ENCODE measurements around the gene SURF4.

DNA sequence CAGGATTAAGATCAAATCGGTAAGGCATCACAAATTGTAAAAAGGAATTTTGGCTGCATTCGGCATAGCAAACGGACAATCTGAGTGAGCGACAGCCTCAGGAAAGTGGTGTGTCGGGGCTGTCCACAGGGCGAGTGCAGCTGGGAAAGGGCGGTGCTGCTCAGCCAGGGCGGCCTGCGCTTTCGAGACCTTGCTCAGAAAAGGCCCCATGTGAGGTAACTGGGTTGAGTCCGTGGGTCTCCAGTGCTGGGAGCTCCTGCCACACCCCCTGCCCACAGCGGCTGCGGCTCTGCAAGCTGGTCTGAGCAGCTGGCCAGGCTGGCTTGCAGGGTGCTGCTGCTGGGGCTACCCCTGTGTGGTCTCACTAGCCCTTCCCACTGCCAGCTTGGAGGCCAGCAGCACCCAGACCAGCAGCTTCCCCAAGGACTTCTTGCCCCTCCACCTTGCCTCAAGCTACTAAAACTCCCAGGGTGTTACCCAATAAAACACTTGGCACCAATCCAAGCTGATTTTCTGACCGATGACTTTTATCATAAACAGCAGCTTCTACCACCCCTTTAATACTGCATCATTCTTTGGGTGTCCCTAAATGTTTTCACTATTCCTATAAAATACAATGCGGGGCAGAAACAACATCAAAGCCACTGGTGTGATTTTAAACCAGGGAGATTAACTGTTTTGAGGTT is 13.4 kb downstream of the SURF4 start:
- no peak for TF ChIP-seq ZNF839 (CRISPR knock-in tag; IDR thresholded peaks at IDR 0.05; ENCODE audit: borderline replicate concordance)
- no peak for TF ChIP-seq ZNF790 (CRISPR knock-in tag; IDR thresholded peaks at IDR 0.05; ENCODE audit: borderline replicate concordance)
- TF ChIP-seq ZNF24 (IDR thresholded peaks at IDR 0.05) = no peak
- TF ChIP-seq, protein P1, sequence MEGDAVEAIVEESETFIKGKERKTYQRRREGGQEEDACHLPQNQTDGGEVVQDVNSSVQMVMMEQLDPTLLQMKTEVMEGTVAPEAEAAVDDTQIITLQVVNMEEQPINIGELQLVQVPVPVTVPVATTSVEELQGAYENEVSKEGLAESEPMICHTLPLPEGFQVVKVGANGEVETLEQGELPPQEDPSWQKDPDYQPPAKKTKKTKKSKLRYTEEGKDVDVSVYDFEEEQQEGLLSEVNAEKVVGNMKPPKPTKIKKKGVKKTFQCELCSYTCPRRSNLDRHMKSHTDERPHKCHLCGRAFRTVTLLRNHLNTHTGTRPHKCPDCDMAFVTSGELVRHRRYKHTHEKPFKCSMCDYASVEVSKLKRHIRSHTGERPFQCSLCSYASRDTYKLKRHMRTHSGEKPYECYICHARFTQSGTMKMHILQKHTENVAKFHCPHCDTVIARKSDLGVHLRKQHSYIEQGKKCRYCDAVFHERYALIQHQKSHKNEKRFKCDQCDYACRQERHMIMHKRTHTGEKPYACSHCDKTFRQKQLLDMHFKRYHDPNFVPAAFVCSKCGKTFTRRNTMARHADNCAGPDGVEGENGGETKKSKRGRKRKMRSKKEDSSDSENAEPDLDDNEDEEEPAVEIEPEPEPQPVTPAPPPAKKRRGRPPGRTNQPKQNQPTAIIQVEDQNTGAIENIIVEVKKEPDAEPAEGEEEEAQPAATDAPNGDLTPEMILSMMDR (CRISPR knock-in tag; IDR thresholded peaks at IDR 0.05) = no peak
- TF ChIP-seq TBL1XR1 (IDR thresholded peaks at IDR 0.05; ENCODE audit: borderline replicate concordance, low read length, partially characterized antibody) = no peak
